Stimulated activated CD4-positive, alpha-beta T cell treated with anti-CD3 and anti-CD28 coated beads, Interleukin-1b, Interleukin-23, amount 100 ng/mL, for 48 hours (primary cell): ENCODE data around the gene NXPH4.

Experiments used
- DNase-seq: peaks from one replicate; pipeline ENCODE4 v3.0.0-alpha.2; 2020

The NXPH4 gene

GRCh38 chr12:57219993-57220754 lies 3.6 kb downstream of the NXPH4 start:
- DNase-seq = no peak

GRCh38 chr12:57220770-57221168 lies 4.2 kb downstream of the NXPH4 start:
- no peak for DNase-seq

- DNase-seq = no peak
Measured at GRCh38 chr12:57221169-57221917, 4.7 kb downstream of the NXPH4 start.

- no peak for DNase-seq
Measured at GRCh38 chr12:57222286-57223190, 5.9 kb downstream of the NXPH4 start.

- no peak for DNase-seq
Measured at GRCh38 chr12:57223191-57224165, 6.9 kb downstream of the NXPH4 start.

- no peak for DNase-seq
Measured at GRCh38 chr12:57224278-57224972, 7.8 kb downstream of the NXPH4 start.

GRCh38 chr12:57224973-57225679 lies 8.5 kb downstream of the NXPH4 start:
- DNase-seq = peak; percentile 62

GRCh38 chr12:57225680-57226210 lies 9.2 kb downstream of the NXPH4 start:
- no peak for DNase-seq

GRCh38 chr12:57226588-57227314 lies 10.2 kb downstream of the NXPH4 start:
- no peak for DNase-seq

GRCh38 chr12:57227315-57228115 lies 10.9 kb downstream of the NXPH4 start:
- no peak for DNase-seq

GRCh38 chr12:57229046-57229633 lies 12.5 kb downstream of the NXPH4 start:
- no peak for DNase-seq

- DNase-seq = peak; percentile 96
Measured at GRCh38 chr12:57229634-57230380, 13.2 kb downstream of the NXPH4 start, which contains the start of gene SHMT2. SHMT2 (plus strand) TSS chr12:57229711; CDS start chr12:57229779, 68 bp downstream.

GRCh38 chr12:57230381-57231155 lies 14.0 kb downstream of the NXPH4 start:
- DNase-seq = no peak

- no peak for DNase-seq
Measured at GRCh38 chr12:57231276-57232021, 14.9 kb downstream of the NXPH4 start.

- DNase-seq = no peak
Measured at GRCh38 chr12:57232156-57232756, 15.7 kb downstream of the NXPH4 start.
